ENCODE results near the gene KIF4B. TPM values are rescaled to one million over a fixed set of nuclear protein-coding genes. Genes with fewer than 3 reads are reported as not detected.

KIF4B gene
- total and polyA plus RNA-seq, 2 of the 8 experiments (the other 6 are each of a cell fraction or from before 2014, with no cell fraction given) = 0.02 to 0.15 TPM

GRCh38 chr5:154989626-154990025, 23.9 kb upstream of the KIF4B start:
- FAIRE-seq (no peak), DNase-seq (ENCODE audit: low read depth in 1 of 2, low spot score in 2 of 2) (no peak)
- no peak overlapping the region for H2BK120ac ChIP-seq (replicated peaks; ENCODE audit: low read depth, low read length)
- no peak overlapping the region for H3K23ac ChIP-seq (ENCODE audit: insufficient read length)
- no peak overlapping the region for H3K4ac ChIP-seq (replicated peaks; ENCODE audit: insufficient read length, low read depth, low read length)
- no peak overlapping the region for H3K9ac ChIP-seq (replicated peaks in 1 of 4; ENCODE audit: extremely low read depth in 1 of 4, low read depth in 3 of 4, low read length in 3 of 4)
- H4K91ac ChIP-seq (replicated peaks; ENCODE audit: insufficient read length, low read length) = no peak overlapping the region
- H3K4me3 ChIP-seq (ENCODE audit: extremely low read depth in 1 of 4, insufficient read depth in 2 of 4, low read depth in 3 of 4, low read length in 4 of 4) = no peak overlapping the region
- H3K4me2 ChIP-seq (ENCODE audit: insufficient read depth in 1 of 2, low read depth in 2 of 2, low read length in 2 of 2) = no peak overlapping the region
- H2BK15ac ChIP-seq (ENCODE audit: low read length) = no peak overlapping the region
- no peak overlapping the region for H2BK20ac ChIP-seq (ENCODE audit: low read length)
- no peaks in the 10 kb centered on the region for H3K9me3 ChIP-seq (ENCODE audit: insufficient read depth in 2 of 2, low read depth in 1 of 2, low read length in 1 of 2)
- no peaks in the 10 kb centered on the region for H3K79me2 ChIP-seq (ENCODE audit: control insufficient read depth in 1 of 2, insufficient read depth in 2 of 2, low read length in 2 of 2)
- H3K27me3 ChIP-seq (replicated peaks in 1 of 4; ENCODE audit: control insufficient read depth in 3 of 4, extremely low read depth in 1 of 4, insufficient read depth in 3 of 4, low read length in 3 of 4) = no peaks in the 10 kb centered on the region
- no peaks in the 10 kb centered on the region for H3K4me1 ChIP-seq (replicated peaks in 1 of 4; ENCODE audit: control insufficient read depth in 3 of 4, insufficient read depth in 4 of 4, low read length in 3 of 4)
- no peak overlapping the region for H4K5ac ChIP-seq (ENCODE audit: insufficient read length, low read depth, low read length)
- no peaks in the 10 kb centered on the region for H4K20me1 ChIP-seq (replicated peaks in 1 of 2; ENCODE audit: control insufficient read depth in 1 of 2, insufficient read depth in 2 of 2, low read length in 2 of 2)
- H3K36me3 ChIP-seq (ENCODE audit: control insufficient read depth in 2 of 4, insufficient read depth in 4 of 4, low read length in 3 of 4) = no peaks in the 10 kb centered on the region
- no peak overlapping the region for H2AK5ac ChIP-seq (ENCODE audit: low read depth, low read length)
- H2AFZ ChIP-seq (ENCODE audit: low read length) = no peak overlapping the region
- no peak overlapping the region for H3K56ac ChIP-seq (replicated peaks; ENCODE audit: insufficient read length, low read depth, low read length)
- H3K27ac ChIP-seq (ENCODE audit: low read depth, low read length) = no peak overlapping the region
- H3K79me1 ChIP-seq (ENCODE audit: low read depth, low read length) = no peaks in the 10 kb centered on the region
- H2BK5ac ChIP-seq (ENCODE audit: low read depth, low read length) = no peak overlapping the region
- WGBS, 2 experiments (ENCODE audit: extremely low coverage in 1 of 2, insufficient coverage in 1 of 2, insufficient read length in 1 of 2, insufficient replicate concordance in 2 of 2, low coverage in 1 of 2, low lambda C conversion rate in 2 of 2, missing lambda C conversion rate in 1 of 2) = 50% methylated on average over 2 of the region's 2 CpGs; no CpG with 5 or more reads in 1 of the 2 experiments
- ChIA-PET CTCF (ENCODE audit: partially characterized antibody) (interaction anchor here (1.1 to 25.5 kb wide), 5 partner anchors 8 to 38 kb away, joined by 3 to 471 read pairs (median 4); no protein-coding TSS in a partner anchor), POLR2A (ENCODE audit: partially characterized antibody) (no interaction called here)
- no peaks in the 10 kb centered on the region for H3K23me2 ChIP-seq (ENCODE audit: low read depth, low read length)
- no peak overlapping the region for H4K8ac ChIP-seq (ENCODE audit: extremely low read depth, insufficient read depth, low read length)
- H3K18ac ChIP-seq (ENCODE audit: extremely low read depth, low read length) = no peak overlapping the region
- no peak overlapping the region for H2BK12ac ChIP-seq (ENCODE audit: low read depth, low read length)
- no peak overlapping the region for H3K14ac ChIP-seq (ENCODE audit: insufficient read length)
- TF ChIP-seq CBX5 (IDR thresholded peaks at IDR 0.05; ENCODE audit: low read depth, low read length) (no peak), SUZ12 (IDR thresholded peaks at IDR 0.05; ENCODE audit: low read length) (no peak), BRCA1 (IDR thresholded peaks at IDR 0.05; ENCODE audit: low read depth, low read length) (no peak), SIRT6 (IDR thresholded peaks at IDR 0.05; ENCODE audit: low read length) (no peak)

All from H1 (cell line).